Endodermal cell (in vitro differentiated cells): ENCODE results near the gene FADD. TPM values are rescaled to one million over a fixed set of nuclear protein-coding genes. Genes with fewer than 3 reads are reported as not detected.

Source experiments
- DNase-seq: peaks from one replicate; pipeline ENCODE4 v3.0.0-alpha.2; 2017
- H3K27ac ChIP-seq: 2 replicates; pipeline ENCODE4 v1.5.1; 2013; ENCODE audit warnings: mild to moderate bottlenecking, low read depth, low read length, moderate library complexity
- H3K27me3 ChIP-seq: 2 replicates; pipeline ENCODE4 v1.6.1; 2013; ENCODE audit warnings: mild to moderate bottlenecking, low read length, moderate library complexity; ENCODE audit not compliant: insufficient read depth, control insufficient read depth, poor library complexity, severe bottlenecking
- H3K36me3 ChIP-seq: 2 replicates; pipeline ENCODE4 v1.7.0; 2013; ENCODE audit warnings: mild to moderate bottlenecking, low read length, moderate library complexity; ENCODE audit not compliant: control insufficient read depth, insufficient read depth
- H3K4me1 ChIP-seq: one replicate; pipeline ENCODE4 v1.7.0; 2013; ENCODE audit warnings: low read length; ENCODE audit not compliant: control insufficient read depth, insufficient read depth
- H3K4me3 ChIP-seq: 2 replicates; pipeline ENCODE4 v1.5.1; 2013; ENCODE audit warnings: mild to moderate bottlenecking, low read length, moderate library complexity
- H3K9ac ChIP-seq: 2 replicates; pipeline ENCODE4 v1.6.1; 2013; ENCODE audit warnings: mild to moderate bottlenecking, low read length, moderate library complexity; ENCODE audit not compliant: poor library complexity, severe bottlenecking; ENCODE audit errors: extremely low read depth
- H3K9me3 ChIP-seq: 2 replicates; pipeline ENCODE4 v1.6.1; 2013; ENCODE audit warnings: mild to moderate bottlenecking, low read length, moderate library complexity; ENCODE audit not compliant: control insufficient read depth
- H3K27ac Mint-ChIP-seq: 2 replicates; pipeline ENCODE4 v1.8.0; 2020; ENCODE audit warnings: mixed read lengths
- H3K27me3 Mint-ChIP-seq: 2 replicates; pipeline ENCODE4 v1.8.0; 2021; ENCODE audit warnings: mild to moderate bottlenecking, mixed read lengths; ENCODE audit not compliant: insufficient read depth
- H3K36me3 Mint-ChIP-seq: 2 replicates; pipeline ENCODE4 v1.8.0; 2020; ENCODE audit warnings: low read depth, mixed read lengths
- H3K4me1 Mint-ChIP-seq: 2 replicates; pipeline ENCODE4 v1.8.0; 2020; ENCODE audit warnings: mixed read lengths
- H3K4me3 Mint-ChIP-seq: 2 replicates; pipeline ENCODE4 v1.8.0; 2020; ENCODE audit warnings: mild to moderate bottlenecking, moderate library complexity, mixed read lengths
- H3K9me3 Mint-ChIP-seq: 2 replicates; pipeline ENCODE4 v1.8.0; 2020; ENCODE audit warnings: mild to moderate bottlenecking, mixed read lengths
- WGBS, 2 experiments: methylation state at CpG; one replicate each; pipeline versions ENCODE4 v1.1.5 to v1.1.7; 2013; ENCODE audit warnings: missing lambda C conversion rate in 2 of 2, mixed read lengths in 1 of 2; ENCODE audit not compliant: insufficient coverage in 1 of 2, insufficient read length in 1 of 2; 5-methylcytosine and 5-hydroxymethylcytosine counted together
- total RNA-seq, 2 donors: library from RNA; stranded (reverse); fragmentation: NEBNext Ultra II Directional in 1 of 2; extraction: Animal tissue kit (Norgen Biotek cat#: 25700) in 1 of 2; gene quantifications; 2 replicates in 1 of 2; 3 replicates in 1 of 2; pipeline ENCODE4 v1.2.1, GENCODE V29; 2021
- TF ChIP-seq, protein P1 (sequence below): fragments of 200-600 bp; sonication (generic); conservative IDR thresholded peaks from 2 replicates; pipeline ENCODE4 v1.5.0; 2021; ENCODE audit warnings: antibody characterized with exemption, mild to moderate bottlenecking

FADD gene
- total RNA-seq, 2 donors from 2014 or later, result 50.6 to 53.1 TPM

DNA sequence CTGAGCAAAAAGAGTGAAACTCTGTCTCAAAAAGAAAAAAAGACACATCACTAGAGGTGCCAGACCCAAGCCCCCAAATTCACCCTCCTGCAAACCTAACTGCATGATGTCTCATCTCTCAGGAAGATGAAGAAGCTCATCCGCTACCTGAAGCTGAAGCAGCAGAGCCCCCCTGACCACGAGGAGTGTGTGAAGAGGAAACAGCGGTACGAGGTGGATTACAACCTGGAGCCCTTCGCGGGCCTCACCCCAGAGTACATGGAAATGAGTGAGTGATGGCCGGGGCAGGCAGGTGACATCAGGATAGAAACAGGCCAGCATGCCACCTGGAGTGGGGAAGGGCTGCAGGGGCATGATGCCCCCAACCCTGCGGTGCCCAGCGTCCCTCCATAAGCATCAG lies 36.0 kb upstream of the FADD start:
- 93 to 96% methylated on average over 4 to 9 of the region's 9 CpGs for WGBS, 2 experiments
- Histone ChIP-seq H3K4me3 (no peak overlapping the region), H3K36me3 (no peaks in the 10 kb centered on the region), H3K27ac (no peak overlapping the region), H3K4me1 (no peaks in the 10 kb centered on the region), H3K9me3 (no peaks in the 10 kb centered on the region), H3K9ac (no peak overlapping the region), H3K27me3 (no peaks in the 10 kb centered on the region)
- no peak for DNase-seq
- H3K4me1 Mint-ChIP-seq, result no peaks in the 10 kb centered on the region
- no peaks in the 10 kb centered on the region for H3K27me3 Mint-ChIP-seq
- TF ChIP-seq, protein P1, sequence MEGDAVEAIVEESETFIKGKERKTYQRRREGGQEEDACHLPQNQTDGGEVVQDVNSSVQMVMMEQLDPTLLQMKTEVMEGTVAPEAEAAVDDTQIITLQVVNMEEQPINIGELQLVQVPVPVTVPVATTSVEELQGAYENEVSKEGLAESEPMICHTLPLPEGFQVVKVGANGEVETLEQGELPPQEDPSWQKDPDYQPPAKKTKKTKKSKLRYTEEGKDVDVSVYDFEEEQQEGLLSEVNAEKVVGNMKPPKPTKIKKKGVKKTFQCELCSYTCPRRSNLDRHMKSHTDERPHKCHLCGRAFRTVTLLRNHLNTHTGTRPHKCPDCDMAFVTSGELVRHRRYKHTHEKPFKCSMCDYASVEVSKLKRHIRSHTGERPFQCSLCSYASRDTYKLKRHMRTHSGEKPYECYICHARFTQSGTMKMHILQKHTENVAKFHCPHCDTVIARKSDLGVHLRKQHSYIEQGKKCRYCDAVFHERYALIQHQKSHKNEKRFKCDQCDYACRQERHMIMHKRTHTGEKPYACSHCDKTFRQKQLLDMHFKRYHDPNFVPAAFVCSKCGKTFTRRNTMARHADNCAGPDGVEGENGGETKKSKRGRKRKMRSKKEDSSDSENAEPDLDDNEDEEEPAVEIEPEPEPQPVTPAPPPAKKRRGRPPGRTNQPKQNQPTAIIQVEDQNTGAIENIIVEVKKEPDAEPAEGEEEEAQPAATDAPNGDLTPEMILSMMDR, result no peak
- no peaks in the 10 kb centered on the region for H3K36me3 Mint-ChIP-seq
- no peaks in the 10 kb centered on the region for H3K9me3 Mint-ChIP-seq
- no peak overlapping the region for H3K27ac Mint-ChIP-seq
- no peak overlapping the region for H3K4me3 Mint-ChIP-seq

DNA sequence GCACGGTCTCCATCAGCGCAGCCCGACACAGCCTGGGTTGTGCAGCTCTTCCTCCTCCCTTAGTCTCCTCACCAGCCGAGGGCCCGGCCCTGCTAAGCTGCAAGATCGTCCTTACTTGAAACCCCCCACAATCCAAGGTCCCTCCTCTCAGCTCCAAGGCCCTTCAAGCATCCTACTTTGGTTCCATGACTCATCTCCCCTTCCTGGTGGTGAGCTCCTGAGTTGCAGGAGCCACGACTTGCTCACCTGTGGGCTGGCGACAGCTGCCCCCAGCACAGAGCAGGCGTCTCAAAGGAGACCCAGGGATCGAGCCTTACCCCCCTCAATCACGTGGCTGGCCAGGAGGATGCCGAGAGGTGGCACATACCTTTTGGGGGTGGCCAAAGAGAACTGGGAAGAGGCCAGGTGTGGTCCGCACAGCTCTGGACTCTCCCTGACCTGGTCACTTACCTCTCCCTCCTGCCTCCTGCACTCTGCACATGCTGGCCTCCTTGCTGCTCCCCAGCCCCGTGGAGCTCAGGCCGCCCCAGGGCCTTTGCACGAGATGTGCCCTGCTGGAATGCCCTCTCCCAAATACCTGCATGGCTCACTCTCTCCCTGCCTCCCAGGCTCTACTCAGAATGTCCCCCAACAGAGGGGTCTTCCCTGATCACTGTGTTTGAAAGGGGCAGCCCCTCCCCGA lies 35.2 kb upstream of the FADD start:
- TF ChIP-seq, protein P1, result peak; percentile 49
- Histone ChIP-seq H3K9ac (no peak overlapping the region), H3K36me3 (no peaks in the 10 kb centered on the region), H3K4me3 (no peak overlapping the region), H3K27me3 (no peaks in the 10 kb centered on the region), H3K27ac (no peak overlapping the region), H3K9me3 (no peaks in the 10 kb centered on the region), H3K4me1 (no peaks in the 10 kb centered on the region)
- Mint-ChIP-seq H3K36me3 (no peaks in the 10 kb centered on the region), H3K4me3 (no peak overlapping the region), H3K27me3 (no peaks in the 10 kb centered on the region), H3K27ac (peak overlapping the region; percentile 13), H3K4me1 (no peaks in the 10 kb centered on the region), H3K9me3 (no peaks in the 10 kb centered on the region)
- 81 to 87% methylated on average over 8 to 17 of the region's 17 CpGs for WGBS, 2 experiments
- no peak for DNase-seq

DNA sequence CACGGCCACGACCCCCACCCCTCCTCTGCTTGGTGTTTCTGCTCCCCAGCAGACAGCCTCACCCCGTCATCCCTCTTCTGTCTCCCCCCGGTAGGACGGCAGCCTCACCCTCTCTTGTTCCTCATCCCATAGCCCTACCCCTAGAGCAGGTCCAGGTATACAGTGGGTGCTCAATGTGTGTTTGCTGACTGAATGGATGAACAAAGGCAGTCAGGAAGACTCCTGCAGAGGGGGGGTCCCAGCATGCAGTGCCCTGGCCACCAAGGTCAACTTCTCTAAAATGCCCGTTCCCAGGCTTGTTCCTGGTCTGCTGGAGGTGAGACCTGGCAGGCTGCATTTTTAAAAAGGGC lies 34.7 kb upstream of the FADD start:
- Histone ChIP-seq H3K27ac (no peak overlapping the region), H3K36me3 (no peaks in the 10 kb centered on the region), H3K4me3 (no peak overlapping the region), H3K4me1 (no peaks in the 10 kb centered on the region), H3K9ac (no peak overlapping the region), H3K9me3 (no peaks in the 10 kb centered on the region), H3K27me3 (no peaks in the 10 kb centered on the region)
- H3K36me3 Mint-ChIP-seq, result no peaks in the 10 kb centered on the region
- H3K27ac Mint-ChIP-seq, result no peak overlapping the region
- no peak overlapping the region for H3K4me3 Mint-ChIP-seq
- TF ChIP-seq, protein P1, result no peak
- no peaks in the 10 kb centered on the region for H3K4me1 Mint-ChIP-seq
- H3K9me3 Mint-ChIP-seq, result no peaks in the 10 kb centered on the region
- 92 to 100% methylated on average over 1 to 6 of the region's 6 CpGs for WGBS, 2 experiments
- no peaks in the 10 kb centered on the region for H3K27me3 Mint-ChIP-seq
- DNase-seq, result no peak
